ENCODE measurements around the gene VIPR2.
"Not testable (repeated sequence)": the region's sequence is repeated elsewhere in the genome, so short reads cannot be mapped to it uniquely, and the experiment has no call there.

Gene VIPR2

GRCh38 chr7:159005618-159006017 lies 139.0 kb downstream of the VIPR2 start:
- DNase-seq = no peak

- no peak for DNase-seq
These were observed 140.3 kb downstream of the VIPR2 start for GRCh38 chr7:159004411-159004810.

GRCh38 chr7:159001811-159002210 lies 142.9 kb downstream of the VIPR2 start:
- DNase-seq = no peak

- no peak for DNase-seq
These were observed 143.7 kb downstream of the VIPR2 start for GRCh38 chr7:159000859-159001435.

- DNase-seq = no peak
These were observed 144.6 kb downstream of the VIPR2 start for GRCh38 chr7:159000070-159000469.

GRCh38 chr7:158999496-158999895 lies 145.2 kb downstream of the VIPR2 start:
- no peak for DNase-seq

GRCh38 chr7:158998261-158998660 lies 146.4 kb downstream of the VIPR2 start:
- DNase-seq = not testable (repeated sequence)

- DNase-seq = no peak
These were observed 147.2 kb downstream of the VIPR2 start for GRCh38 chr7:158997471-158997870.

GRCh38 chr7:158997110-158997453 lies 147.6 kb downstream of the VIPR2 start:
- DNase-seq = no peak

- DNase-seq = no peak
These were observed 148.2 kb downstream of the VIPR2 start for GRCh38 chr7:158996214-158997109.

GRCh38 chr7:158995514-158995913 lies 149.2 kb downstream of the VIPR2 start:
- no peak for DNase-seq

GRCh38 chr7:158994687-158995086 lies 150.0 kb downstream of the VIPR2 start:
- DNase-seq = no peak

GRCh38 chr7:158993591-158993990 lies 151.1 kb downstream of the VIPR2 start:
- DNase-seq = no peak

- no peak for DNase-seq
These were observed 151.9 kb downstream of the VIPR2 start for GRCh38 chr7:158992759-158993158.

- no peak for DNase-seq
These were observed 152.6 kb downstream of the VIPR2 start for GRCh38 chr7:158991824-158992621.

GRCh38 chr7:158988996-158989395 lies 155.7 kb downstream of the VIPR2 start:
- no peak for DNase-seq

GRCh38 chr7:158988302-158988862 lies 156.3 kb downstream of the VIPR2 start:
- DNase-seq = no peak

- no peak for DNase-seq
These were observed 157.0 kb downstream of the VIPR2 start for GRCh38 chr7:158987691-158988090.

- no peak for DNase-seq
These were observed 159.1 kb downstream of the VIPR2 start for GRCh38 chr7:158985583-158985982.

GRCh38 chr7:158984007-158984406 lies 160.7 kb downstream of the VIPR2 start:
- not testable (repeated sequence) for DNase-seq

- DNase-seq = not testable (repeated sequence)
These were observed 162.6 kb downstream of the VIPR2 start for GRCh38 chr7:158982080-158982479.

- DNase-seq = no peak
These were observed 164.9 kb downstream of the VIPR2 start for GRCh38 chr7:158979635-158980351.

Measured in DMS 273 treated with DMSO at 0.1 percent for 48 hours (cell line).